Keratinocyte (primary cell): Measurements from ENCODE around the gene OLFML2B. TPM values are rescaled to one million over a fixed set of nuclear protein-coding genes. Genes with fewer than 3 reads are reported as not detected.
"Not testable (repeated sequence)": the region's sequence is repeated elsewhere in the genome, so short reads cannot be mapped to it uniquely, and the experiment has no call there.

Source experiments
- DNase-seq: peaks from one replicate; pipeline ENCODE4 v3.0.0-alpha.2; 2011; ENCODE audit warnings: low read depth, missing footprints, low spot score
- FAIRE-seq: peaks from 2 replicates; lab custom pipeline; 2011; peaks lifted over from hg19 to GRCh38; lab: Jason Lieb, UNC
- H2AFZ ChIP-seq: 2 replicates; pipeline ENCODE4 v1.6.0; 2012; ENCODE audit warnings: low read length, control low read depth, inconsistent platforms; ENCODE audit not compliant: control insufficient read depth
- H3K27ac ChIP-seq: 2 replicates; pipeline ENCODE4 v1.5.1; 2011; ENCODE audit warnings: low read length; ENCODE audit not compliant: control insufficient read depth, insufficient read depth
- H3K27me3 ChIP-seq: 3 replicates; pipeline ENCODE4 v1.6.0; 2011; ENCODE audit warnings: low read length; ENCODE audit not compliant: control insufficient read depth, insufficient read depth; ENCODE audit errors: extremely low read depth
- H3K36me3 ChIP-seq, 2 experiments: 2 replicates in 1 of 2; 3 replicates in 1 of 2; pipeline ENCODE4 v1.5.1; 2011; ENCODE audit warnings: low read length in 2 of 2, mild to moderate bottlenecking in 1 of 2; ENCODE audit not compliant: control insufficient read depth in 2 of 2, insufficient read depth in 2 of 2; ENCODE audit errors: extremely low read depth in 1 of 2
- H3K4me1 ChIP-seq: 3 replicates; pipeline ENCODE4 v1.5.1; 2011; ENCODE audit warnings: low read length; ENCODE audit not compliant: control insufficient read depth, insufficient read depth; ENCODE audit errors: extremely low read depth
- H3K4me2 ChIP-seq: 3 replicates; pipeline ENCODE4 v1.6.0; 2011; ENCODE audit warnings: low read depth, low read length; ENCODE audit not compliant: control insufficient read depth, insufficient read depth; ENCODE audit errors: extremely low read depth
- H3K4me3 ChIP-seq, 3 experiments: fragments of 200-600 bp in 1 of 3; sonication (generic) in 1 of 3; 2 replicates in 2 of 3; 3 replicates in 1 of 3; pipeline ENCODE4 v1.5.1; 2011 to 2016; ENCODE audit warnings: low read length in 3 of 3, mild to moderate bottlenecking in 3 of 3, control low read depth in 2 of 3, inconsistent platforms in 1 of 3, low read depth in 1 of 3, mixed read lengths in 1 of 3, mixed run types in 1 of 3, moderate library complexity in 1 of 3; ENCODE audit not compliant: control insufficient read depth in 2 of 3, insufficient read depth in 2 of 3; ENCODE audit errors: extremely low read depth in 1 of 3
- H3K79me2 ChIP-seq: 2 replicates; pipeline ENCODE4 v1.6.0; 2012; ENCODE audit warnings: low read length; ENCODE audit not compliant: control insufficient read depth, insufficient read depth
- H3K9ac ChIP-seq: 3 replicates; pipeline ENCODE4 v1.6.0; 2011; ENCODE audit warnings: low read length; ENCODE audit not compliant: control insufficient read depth, insufficient read depth; ENCODE audit errors: extremely low read depth
- H3K9me1 ChIP-seq: 3 replicates; pipeline ENCODE4 v1.6.0; 2011; ENCODE audit warnings: low read length; ENCODE audit not compliant: control insufficient read depth, insufficient read depth; ENCODE audit errors: extremely low read depth
- H3K9me3 ChIP-seq: 2 replicates; pipeline ENCODE4 v1.5.1; 2012; ENCODE audit warnings: low read depth, low read length; ENCODE audit not compliant: control insufficient read depth
- H4K20me1 ChIP-seq: 3 replicates; pipeline ENCODE4 v1.6.0; 2011; ENCODE audit warnings: low read length; ENCODE audit not compliant: control insufficient read depth, insufficient read depth; ENCODE audit errors: extremely low read depth
- CTCF ChIP-seq, 3 experiments: IDR thresholded peaks in 1 of 3; conservative IDR thresholded peaks in 1 of 3; optimal IDR thresholded peaks in 1 of 3; 2 replicates in 2 of 3; 3 replicates in 1 of 3; pipeline versions ENCODE3 to v1.5.1; 2011; ENCODE audit warnings: low read length in 3 of 3, mild to moderate bottlenecking in 3 of 3, moderate library complexity in 2 of 3, control low read depth in 1 of 3, inconsistent platforms in 1 of 3; ENCODE audit not compliant: insufficient read depth in 2 of 3; ENCODE audit errors: extremely low read depth in 1 of 3
- EZH2 ChIP-seq: IDR thresholded peaks from one replicate; pipeline ENCODE4 v1.6.1; 2012; ENCODE audit warnings: inconsistent platforms, mild to moderate bottlenecking, low read length, moderate library complexity
- dilution Hi-C: fragments of 300-500 bp; cut with MboI; formaldehyde crosslinking; loops from one replicate; pipeline ENCODE4 v1.7.0; 2020; ENCODE audit warnings: low sequenced_read_pairs; ENCODE audit not compliant: extremely low pct_ligation_motif_present
- polyA plus RNA-seq, 5 experiments: library from polyadenylated mRNA; depleted of rRNA in 3 of 5; stranded (reverse) in 3 of 5; stranded (forward) in 1 of 5; unstranded in 1 of 5; fragments of >200 nt; gene quantifications; 1 replicate in 1 of 5; 2 replicates in 3 of 5; 3 replicates in 1 of 5; pipeline versions ENCODE4 v1.2.1 to v1.2.3, GENCODE V29; 2011 to 2012; ENCODE audit warnings: missing spikeins in 2 of 5, low read depth in 1 of 5, low replicate concordance in 1 of 5

OLFML2B gene
- polyA plus RNA-seq, 1 donor (not counting 4 experiments of a cell fraction or from before 2014, with no cell fraction given), result not detected

GRCh38 chr1:162067466-162067865 is 43.8 kb upstream of the OLFML2B start:
- no peak overlapping the region for H3K27ac ChIP-seq
- no peak overlapping the region for H3K9ac ChIP-seq
- peaks cover 24% of the 10 kb centered on the region for H3K27me3 ChIP-seq
- no peak for DNase-seq
- H3K4me2 ChIP-seq, result no peak overlapping the region
- FAIRE-seq, result no peak
- TF ChIP-seq CTCF (optimal IDR thresholded peaks at IDR 0.05 in 1 of 3, IDR thresholded peaks at IDR 0.05 in 1 of 3, conservative IDR thresholded peaks at IDR 0.05 in 1 of 3; ENCODE audit: extremely low read depth in 1 of 3, insufficient read depth in 2 of 3, low read length in 3 of 3) (no peak), EZH2 (no peak)
- peaks cover 7% of the 10 kb centered on the region for H3K4me1 ChIP-seq
- H3K36me3 ChIP-seq, result no peaks in the 10 kb centered on the region
- no peaks in the 10 kb centered on the region for H3K9me1 ChIP-seq
- H4K20me1 ChIP-seq, result no peaks in the 10 kb centered on the region
- H3K9me3 ChIP-seq, result no peaks in the 10 kb centered on the region
- no peaks in the 10 kb centered on the region for H3K79me2 ChIP-seq
- H2AFZ ChIP-seq, result no peak overlapping the region
- dilution Hi-C loops, result no loop called here
- no peak overlapping the region for H3K4me3 ChIP-seq

GRCh38 chr1:162066836-162067235 is 43.2 kb upstream of the OLFML2B start:
- H3K4me2 ChIP-seq, H3K36me3 ChIP-seq, H3K9me3 ChIP-seq, dilution Hi-C loops, H3K4me1 ChIP-seq, H3K9ac ChIP-seq, H4K20me1 ChIP-seq, H3K9me1 ChIP-seq, FAIRE-seq, H3K79me2 ChIP-seq, H3K4me3 ChIP-seq, H3K27ac ChIP-seq, DNase-seq, H2AFZ ChIP-seq: not testable (repeated sequence)
- peaks cover 20% of the 10 kb centered on the region for H3K27me3 ChIP-seq

DNA sequence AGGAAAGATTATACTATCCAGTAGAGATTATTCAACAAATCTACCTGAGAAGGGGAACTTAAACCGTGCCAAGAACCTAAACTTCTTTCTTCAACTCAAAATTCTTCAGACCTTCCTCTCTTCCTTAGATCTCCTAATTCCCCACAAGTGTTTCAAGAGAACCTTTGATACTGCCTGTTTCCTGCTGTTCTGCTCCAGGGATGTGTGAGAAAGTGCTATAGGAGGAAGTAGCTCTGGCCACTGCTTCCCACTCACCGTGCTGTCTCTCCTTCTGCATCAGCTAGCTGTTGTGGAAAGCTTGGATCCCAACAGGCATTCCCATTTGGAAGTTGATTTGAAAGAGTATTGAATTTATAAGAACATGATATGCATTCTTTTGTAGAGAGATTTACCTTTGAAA is 41.3 kb upstream of the OLFML2B start:
- dilution Hi-C loops, result no loop called here
- H2AFZ ChIP-seq, result no peak overlapping the region
- H3K4me2 ChIP-seq, result no peak overlapping the region
- no peak overlapping the region for H3K4me3 ChIP-seq
- no peaks in the 10 kb centered on the region for H3K9me3 ChIP-seq
- TF ChIP-seq EZH2 (no peak), CTCF (optimal IDR thresholded peaks at IDR 0.05 in 1 of 3, IDR thresholded peaks at IDR 0.05 in 1 of 3, conservative IDR thresholded peaks at IDR 0.05 in 1 of 3; ENCODE audit: extremely low read depth in 1 of 3, insufficient read depth in 2 of 3, low read length in 3 of 3) (no peak)
- H3K4me1 ChIP-seq, result peaks cover 4% of the 10 kb centered on the region
- H4K20me1 ChIP-seq, result no peaks in the 10 kb centered on the region
- no peaks in the 10 kb centered on the region for H3K9me1 ChIP-seq
- DNase-seq (no peak), FAIRE-seq (no peak)
- H3K9ac ChIP-seq, result no peak overlapping the region
- peaks cover 4% of the 10 kb centered on the region for H3K27me3 ChIP-seq
- no peaks in the 10 kb centered on the region for H3K79me2 ChIP-seq
- no peaks in the 10 kb centered on the region for H3K36me3 ChIP-seq
- H3K27ac ChIP-seq, result no peak overlapping the region
